Glomerular visceral epithelial cell (primary cell): ENCODE results near the gene TRIM32.

ENCODE experiments used
- DNase-seq: peaks from one replicate; pipeline ENCODE4 v3.0.0-alpha.2; 2016; ENCODE audit errors: extremely low spot score

The TRIM32 gene, protein sequence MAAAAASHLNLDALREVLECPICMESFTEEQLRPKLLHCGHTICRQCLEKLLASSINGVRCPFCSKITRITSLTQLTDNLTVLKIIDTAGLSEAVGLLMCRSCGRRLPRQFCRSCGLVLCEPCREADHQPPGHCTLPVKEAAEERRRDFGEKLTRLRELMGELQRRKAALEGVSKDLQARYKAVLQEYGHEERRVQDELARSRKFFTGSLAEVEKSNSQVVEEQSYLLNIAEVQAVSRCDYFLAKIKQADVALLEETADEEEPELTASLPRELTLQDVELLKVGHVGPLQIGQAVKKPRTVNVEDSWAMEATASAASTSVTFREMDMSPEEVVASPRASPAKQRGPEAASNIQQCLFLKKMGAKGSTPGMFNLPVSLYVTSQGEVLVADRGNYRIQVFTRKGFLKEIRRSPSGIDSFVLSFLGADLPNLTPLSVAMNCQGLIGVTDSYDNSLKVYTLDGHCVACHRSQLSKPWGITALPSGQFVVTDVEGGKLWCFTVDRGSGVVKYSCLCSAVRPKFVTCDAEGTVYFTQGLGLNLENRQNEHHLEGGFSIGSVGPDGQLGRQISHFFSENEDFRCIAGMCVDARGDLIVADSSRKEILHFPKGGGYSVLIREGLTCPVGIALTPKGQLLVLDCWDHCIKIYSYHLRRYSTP

DNA sequence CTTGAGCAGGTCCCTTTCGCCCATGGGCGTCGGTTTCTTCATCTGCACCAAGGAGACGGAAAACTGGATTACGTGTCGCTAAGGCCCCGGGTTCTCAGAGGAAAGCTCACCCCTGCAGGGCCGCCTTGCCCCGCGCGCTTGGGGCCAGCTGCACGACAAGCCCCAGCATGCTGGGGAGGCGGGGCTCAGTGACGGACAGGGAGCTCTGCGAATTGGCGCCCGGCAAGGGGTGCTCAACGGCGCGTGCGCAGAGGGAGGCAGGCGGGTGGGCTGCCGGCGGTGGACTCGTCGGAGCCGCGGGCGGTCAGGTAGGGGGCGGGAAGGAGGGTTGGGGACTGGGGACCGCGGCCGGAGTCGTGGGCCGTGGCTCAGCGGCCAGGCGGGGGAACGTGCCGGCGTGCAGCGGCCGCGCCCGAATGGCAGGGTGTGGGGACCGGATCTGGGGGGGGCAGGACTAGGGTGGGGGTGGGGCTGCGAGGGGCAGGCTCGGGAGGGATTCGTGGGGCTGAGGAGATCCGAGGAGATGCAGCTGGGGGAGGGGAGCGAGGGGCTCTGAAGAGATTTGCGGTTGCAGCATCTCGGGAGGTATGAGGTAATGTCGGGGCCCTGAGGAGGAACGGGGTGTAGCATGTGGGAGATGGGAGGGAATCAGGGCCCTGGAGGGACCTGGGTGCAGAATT is at the start of gene TRIM32:
TSS of gene TRIM32 (plus strand) at position 232 of the 680 bp plus-strand sequence. CDS start 10,438 bp downstream, outside the sequence.
- peak; percentile 94 for DNase-seq

DNA sequence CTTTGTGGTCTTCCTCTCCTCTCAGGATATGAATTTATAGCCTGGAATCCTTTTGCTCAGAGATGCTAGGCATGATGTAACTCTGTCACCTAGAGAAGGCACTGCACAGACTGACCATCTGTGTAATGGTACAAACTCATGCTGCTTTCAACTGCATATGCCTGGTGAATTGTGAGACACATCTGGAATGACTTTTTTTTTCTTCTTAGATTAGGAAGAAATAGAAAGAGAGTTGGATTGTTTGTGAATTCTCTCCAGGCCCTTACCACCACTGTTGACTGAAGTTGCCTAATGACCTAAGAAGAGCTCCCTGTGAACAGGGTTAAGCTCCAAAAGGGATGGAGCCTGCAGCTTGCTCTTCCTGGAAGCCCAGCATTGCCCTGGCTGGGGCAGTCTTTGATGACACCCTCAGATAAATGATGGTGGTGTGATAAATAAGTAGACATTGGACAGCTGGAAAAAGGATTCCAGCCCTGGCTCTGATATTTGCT is 47.8 kb upstream of the TRIM32 start:
- peak; percentile 11 for DNase-seq

DNA sequence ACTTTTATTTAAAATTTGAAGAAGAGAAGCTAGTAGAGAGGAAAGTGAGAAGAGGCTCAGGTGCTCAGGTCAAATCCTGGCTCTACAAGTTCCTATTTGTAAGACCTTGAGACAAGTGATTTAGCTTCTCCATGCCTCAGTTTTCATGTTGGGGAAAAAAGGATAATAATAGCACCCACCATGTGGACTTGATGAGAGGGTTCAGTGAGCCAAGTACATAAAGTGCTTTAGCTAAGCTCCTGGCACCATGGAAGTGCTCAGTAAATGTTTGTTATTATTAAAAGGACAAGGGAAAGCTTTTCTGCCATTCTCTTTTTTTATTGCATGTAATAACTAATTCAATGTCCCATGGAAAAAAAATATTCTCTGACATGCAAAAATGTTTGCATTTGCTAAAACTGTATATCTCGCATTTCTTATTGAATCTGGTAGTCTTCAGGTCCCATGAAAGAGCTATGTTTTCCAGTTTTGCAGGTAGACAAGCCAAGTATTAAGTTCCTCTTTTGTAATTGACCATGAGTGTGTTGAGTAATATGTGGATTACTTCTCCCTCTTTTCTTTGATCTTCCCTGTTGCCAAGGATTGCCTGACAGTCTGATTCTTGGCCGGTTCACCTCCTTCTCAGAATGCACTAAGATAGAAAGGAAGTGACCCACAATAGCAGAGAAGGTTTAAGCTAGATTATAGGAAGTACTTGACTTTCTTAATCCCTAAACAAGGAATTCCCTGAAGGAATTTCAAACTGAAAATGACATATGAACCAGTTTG is 45.6 kb upstream of the TRIM32 start:
- no peak for DNase-seq

DNA sequence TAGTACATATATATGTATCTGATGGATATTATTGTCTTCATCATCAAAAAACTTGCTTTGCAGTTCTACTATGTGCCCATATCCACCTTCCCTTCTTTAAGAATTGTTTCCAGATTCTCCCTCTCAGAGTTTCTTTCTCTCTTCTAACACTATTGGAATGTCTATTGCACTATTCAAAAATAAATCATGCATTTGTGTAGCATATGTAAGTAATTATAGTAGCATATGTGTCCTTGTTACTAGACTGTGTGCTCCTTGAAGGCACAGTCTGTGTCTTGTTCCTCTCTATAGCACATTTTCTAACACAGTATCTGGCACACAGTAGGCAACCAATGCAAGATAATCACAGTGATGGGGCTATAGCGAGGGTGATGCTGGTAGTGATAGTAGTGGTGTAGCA is 43.4 kb upstream of the TRIM32 start:
- DNase-seq, result no peak

DNA sequence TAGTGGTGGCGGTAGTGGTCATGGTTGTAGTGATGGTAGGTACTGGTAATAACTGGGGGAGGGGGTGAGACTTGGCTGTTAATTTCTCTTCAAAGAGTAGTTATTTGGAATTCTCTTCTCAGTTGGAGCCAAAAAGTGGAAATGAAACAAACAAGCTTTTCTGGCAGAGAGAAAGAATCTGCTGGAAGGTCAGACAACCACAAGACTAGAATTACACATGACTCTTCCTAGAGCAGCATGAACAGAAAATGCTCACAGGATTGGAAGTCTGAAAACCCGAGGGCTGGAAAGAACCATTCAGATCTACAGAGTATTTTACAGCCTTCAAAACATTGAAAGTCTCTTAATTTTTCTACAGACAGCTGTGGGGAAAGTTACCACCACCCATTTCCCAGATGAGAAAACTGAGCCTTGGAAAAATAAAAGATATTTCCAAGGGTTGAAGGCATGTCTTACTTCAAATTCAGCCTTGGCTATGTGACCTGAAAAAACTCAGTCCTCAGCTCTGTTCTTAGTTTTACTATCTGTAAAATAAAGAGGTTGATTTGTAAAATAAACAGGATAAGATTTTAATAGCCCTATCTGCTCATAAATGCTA is 42.9 kb upstream of the TRIM32 start:
- no peak for DNase-seq

DNA sequence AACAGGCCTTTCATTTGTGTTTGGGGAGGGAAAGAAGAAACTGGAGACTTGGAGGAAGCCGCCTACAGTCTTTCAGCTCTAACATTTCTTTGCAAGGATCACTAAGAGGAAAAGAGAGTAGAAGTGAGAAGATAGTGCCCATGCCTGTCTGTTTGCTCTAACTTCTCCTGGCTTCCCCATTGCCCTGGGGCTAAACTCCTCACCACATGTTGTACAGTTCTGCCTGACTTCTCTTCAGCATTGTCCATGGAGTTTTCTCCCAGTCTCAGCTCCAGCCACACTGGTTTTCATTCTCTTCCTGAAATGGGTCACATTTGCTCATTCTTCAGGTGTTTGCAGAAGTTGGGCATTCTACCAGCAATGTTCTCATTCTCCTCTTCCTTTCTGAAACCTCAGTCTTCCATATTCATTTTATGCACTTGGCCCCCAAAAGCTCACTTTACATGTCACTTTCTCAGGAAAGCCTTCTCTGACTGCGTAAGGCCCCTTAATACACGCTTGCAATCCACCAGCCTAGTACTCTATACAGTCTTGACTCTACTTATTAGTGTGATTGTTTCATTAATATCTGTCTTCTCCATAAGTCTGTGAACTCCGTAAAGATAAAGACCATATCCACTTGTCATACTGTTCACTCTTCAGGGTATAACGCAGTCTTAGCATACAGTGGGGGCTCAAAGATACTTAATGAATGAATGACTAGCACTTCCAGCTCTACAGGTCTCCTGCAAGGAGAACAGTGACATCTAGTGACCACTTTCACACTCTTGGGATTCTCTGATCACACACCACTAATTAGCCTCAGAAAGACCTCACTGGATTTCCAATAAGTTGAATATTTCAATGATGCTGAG is 40.2 kb upstream of the TRIM32 start:
- DNase-seq, result peak; percentile 41

DNA sequence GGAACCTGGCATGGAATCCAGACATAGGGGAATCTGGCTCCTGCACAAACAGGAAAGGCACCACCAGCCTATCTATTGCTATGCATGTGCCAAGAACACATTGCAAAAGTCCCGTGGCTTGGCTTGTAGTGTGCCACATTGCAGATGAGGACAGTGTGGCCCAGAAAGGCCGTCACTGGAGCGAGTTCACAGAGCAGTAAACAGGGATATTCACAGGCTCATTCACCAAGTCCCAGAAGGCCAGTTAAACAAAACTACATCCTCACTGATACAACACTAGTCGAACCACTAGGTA is 39.6 kb upstream of the TRIM32 start:
- no peak for DNase-seq

DNA sequence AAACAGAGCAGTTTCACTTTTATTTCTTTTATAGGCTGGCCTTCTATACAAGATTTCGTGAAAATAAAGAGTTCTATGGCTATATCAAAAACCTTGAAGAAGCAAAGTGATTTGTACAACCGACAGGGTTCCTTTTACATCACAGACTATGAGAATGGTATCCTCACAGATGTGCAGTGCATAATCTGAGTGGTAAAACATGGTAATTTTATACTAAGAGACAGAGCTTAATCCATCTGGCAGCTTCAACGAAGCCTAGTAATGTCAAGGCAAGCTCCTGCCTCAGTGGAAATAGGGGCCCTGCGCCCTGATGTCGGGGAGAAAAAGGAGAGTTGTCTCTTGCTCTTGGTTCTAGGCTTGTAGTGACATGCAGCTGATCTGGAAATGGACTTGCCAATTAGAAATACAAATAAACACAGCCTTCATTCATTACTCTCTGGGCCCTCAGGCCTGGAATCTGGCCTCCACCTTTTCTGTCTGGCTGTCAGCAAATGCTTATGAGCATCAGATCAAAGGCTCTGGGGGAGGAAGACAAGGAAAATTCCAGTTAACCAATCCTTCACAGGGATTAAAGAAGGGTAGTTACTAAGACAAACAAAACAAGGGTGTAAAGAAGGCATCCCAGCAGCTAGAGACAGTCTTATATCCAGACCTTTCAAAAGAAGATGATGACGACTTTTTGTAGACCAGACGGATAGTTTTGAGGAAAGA is 33.6 kb upstream of the TRIM32 start:
- DNase-seq, result no peak

DNA sequence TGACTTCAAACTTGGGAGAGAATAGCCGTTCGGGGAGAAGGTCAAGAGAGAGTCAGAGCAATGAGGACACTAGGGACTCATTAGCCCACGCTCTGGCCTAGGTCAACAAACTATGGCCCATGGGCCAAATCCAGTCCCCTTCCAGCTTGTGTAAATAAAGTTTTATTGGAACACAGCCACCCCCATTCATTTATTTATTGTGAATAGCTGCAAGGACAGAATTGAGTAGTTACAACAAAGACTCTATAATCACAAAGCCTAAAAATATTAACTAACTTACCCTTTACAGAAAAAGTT is 33.1 kb upstream of the TRIM32 start:
- no peak for DNase-seq

DNA sequence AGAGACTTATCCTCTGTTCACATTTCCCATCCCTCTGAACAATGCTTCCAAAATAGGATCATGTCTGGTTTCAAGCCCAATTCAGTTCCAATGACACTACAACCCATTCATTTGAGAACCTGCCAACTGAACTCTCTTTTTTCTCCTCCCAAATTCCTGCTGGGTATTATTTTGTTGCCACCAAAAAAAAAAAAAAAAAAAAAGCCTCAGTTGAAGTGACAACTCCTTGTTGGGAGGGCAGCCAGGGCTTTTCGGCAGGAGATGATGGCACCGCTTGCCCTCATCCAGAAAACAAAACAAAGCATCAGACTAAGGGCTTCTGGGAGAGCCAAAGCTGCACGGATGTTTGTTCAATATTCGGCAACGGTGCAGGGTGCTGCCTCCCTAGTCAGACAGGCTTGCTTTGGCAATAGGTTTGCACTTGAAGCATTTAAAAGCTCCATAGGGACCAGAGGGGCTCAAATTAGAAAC is 30.6 kb upstream of the TRIM32 start:
- DNase-seq, result no peak

DNA sequence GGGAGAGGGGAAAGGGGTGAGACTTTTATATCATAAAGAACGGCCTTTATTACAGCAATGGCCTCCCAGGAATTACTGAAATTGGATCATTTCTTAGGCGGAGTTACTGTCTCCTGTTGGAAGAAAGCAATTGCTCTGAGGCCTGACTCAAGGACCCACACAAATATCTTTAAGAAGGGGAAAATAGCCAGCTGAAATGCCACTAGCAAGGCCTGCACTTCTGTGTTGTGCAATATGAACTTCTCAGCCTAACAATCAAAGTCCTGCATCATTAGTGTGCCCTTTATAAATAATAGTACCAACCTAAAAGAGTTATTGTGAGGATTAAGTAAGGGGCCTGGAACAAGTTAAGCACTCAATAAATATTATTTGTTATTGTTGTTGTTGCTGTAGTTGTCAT is 30.1 kb upstream of the TRIM32 start:
- no peak for DNase-seq

DNA sequence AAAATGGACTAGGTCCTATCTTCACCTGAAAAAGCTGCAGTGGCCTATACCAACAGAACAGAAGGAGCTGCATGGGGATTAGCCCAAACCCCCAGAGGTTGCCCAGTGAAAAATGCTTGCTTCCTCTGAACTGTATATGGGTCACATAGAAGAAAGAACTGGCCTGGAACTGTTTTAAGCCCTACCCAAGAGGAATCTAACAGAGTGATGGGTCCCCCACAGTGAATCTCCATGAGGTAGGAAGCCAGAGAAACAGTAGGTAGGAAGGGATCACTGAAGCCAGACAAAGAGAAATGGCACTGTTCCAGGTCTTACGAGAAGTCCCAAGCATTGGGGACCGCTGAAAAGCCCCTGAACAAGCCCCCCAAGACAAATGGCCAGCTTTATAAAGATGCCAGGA is 28.8 kb upstream of the TRIM32 start:
- DNase-seq, result no peak

DNA sequence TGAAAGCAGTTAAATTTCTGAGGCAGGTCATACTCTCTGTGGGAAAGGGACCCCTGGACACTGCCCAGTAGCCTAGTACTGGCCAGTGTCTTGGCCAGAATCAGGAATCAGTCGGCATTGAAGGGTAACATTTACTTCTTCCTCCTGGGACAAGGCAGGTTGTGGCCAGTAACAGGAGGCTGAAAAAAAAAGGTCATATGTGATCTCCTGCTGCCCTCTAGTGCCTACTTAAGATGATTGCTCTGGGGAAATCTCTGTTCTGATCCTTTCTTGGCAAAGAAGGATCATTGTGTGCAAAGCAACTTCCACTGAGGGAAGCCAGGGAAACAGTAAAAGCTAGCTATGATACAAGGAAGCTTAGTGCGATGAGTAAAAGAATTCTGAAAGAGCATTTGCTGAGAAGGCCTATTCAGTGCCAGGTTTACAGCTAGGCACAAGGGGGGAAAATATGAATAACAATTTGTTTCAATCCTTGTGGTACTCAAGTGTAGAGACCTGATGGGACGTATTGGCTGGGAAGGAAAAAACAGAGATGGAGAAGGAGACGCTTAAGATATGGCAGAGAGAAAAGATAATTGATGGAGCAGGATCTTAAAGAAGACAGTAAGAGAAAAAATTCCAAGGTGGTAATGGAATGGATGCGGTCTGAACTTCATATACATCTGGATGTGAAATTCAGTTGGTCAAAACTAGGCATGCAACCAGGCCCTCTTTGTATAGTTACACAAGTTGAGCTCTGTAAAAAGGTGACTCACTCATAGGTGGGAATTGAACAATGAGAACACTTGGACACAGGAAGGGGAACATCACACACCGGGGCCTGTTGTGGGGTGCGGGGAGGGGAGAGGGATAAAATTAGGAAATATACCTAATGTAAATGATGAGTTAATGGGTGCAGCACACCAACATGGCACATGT is 25.8 kb upstream of the TRIM32 start:
- DNase-seq, result peak; percentile 77

DNA sequence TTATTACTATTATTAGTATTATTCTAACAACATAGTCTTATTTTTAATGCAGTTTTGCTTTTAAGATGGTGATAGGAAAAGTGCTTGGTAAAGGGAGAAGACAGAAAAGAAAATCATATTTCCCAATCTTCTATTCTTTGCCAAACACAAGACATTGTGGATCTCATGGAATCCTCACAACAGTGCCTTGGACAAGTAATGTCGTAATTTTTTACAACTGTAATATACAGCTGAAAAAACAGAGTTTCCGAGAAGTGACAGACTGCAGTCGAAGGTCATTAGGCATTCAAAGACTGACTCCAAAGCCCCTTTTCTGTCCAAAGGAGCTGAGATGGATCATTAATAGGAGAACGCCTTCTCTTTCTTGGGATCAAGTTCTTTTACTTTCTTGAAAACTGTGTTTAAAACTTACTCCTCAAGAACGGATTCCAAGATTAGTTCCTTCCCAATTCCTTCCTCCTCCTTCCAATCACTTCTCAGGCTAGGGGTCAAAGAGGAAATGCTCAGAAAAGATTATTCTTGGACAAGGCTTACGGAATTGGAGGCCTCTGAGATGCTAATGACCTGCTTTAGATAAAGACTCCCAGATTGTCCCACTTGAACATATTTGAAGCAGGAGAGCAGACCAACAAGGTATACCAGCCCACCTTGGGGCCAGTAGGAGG is 24.3 kb upstream of the TRIM32 start:
- DNase-seq, result no peak

DNA sequence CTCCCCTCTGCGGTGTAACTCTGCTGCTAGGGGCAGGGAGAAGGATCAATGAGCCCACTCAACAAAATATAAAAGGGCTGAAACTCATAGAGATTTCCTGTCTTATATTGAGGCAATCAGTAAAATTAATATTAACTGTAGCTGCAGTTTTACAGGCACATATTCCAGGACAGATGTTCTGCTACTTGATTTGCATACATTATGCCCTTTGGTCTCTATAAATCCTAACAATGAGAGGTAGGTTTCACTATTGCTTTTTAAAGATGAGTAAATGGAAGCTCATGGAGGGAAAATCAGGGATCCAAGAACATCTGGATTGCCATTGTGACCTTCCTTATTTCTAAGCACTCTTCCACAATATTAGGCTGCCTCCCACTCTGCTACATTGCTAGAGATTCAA is 23.5 kb upstream of the TRIM32 start:
- DNase-seq, result no peak

DNA sequence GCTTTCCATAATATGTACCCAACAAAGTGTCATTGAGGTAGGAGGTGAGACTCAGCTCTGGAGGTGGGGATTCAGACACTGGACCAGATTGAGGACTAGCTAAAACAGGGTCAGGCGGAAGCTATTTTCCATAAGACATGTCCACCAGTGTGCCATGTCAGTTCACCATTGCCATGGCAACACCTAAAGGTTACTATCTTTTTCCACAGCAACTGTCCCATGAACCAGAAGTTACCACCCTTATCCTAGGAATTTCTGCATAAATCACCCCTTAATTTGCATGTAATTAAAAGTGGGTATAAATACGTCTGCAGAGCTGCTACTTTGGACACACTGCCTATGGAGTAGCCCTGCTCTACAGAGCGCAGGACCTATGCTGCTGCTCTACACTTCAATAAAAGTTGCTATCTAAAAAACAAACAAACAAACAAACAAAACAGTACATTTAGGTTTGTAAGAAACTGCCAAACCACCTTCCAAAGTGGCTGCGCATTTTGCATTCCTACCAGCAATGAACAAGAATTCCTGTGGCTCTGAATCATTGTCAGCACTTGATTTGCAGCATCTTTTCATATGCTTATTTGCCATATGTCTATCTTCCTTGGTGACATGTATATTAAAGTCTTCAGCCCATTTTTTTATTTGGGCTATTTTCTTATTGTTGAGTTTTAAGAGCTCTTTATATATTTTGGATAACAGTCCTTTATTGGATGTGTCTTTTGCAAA is 18.0 kb upstream of the TRIM32 start:
- no peak for DNase-seq

DNA sequence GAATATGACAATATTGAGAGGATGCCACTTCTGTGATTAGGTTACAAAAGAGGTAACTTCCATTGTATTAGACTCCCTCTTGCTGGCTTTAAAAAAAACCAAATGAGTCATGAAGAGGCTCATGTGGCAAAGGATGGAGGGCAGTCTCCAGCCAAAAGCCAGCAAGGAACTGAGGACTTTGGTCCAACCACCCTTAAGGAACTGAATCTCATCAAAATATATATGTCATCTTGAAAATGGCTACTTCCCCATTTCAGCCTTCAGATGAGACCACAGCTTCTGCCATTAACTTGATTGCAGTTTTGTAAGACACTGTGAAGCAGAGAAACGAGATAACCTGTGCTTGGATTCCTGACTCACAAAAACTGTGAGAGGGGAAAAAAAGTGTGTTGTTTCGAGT is 15.5 kb upstream of the TRIM32 start:
- no peak for DNase-seq

DNA sequence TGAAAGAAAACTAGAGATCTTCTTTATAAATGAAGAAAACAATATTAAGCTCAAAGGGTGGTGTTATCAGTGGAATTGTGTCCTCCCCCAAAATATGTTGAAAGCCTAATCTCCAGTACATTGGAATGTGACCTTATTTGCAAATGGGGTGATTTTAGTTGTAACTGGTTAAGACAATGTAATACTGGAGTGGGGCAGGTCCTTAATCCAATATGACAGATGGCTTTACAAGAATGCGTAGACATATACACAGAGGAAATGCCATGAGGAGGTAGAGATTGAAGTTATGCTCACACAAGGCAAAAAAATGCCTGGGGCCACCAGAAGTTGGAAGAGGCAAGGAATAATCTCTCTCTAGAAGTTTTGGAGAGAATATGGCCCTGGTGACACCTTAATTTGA is 13.7 kb upstream of the TRIM32 start:
- DNase-seq, result no peak
